Inflammatory macrophage treated with lipopolysaccharide for 4 hours (primary cell): ENCODE results near the gene SEC14L2.
"Not testable (repeated sequence)": the region's sequence is repeated elsewhere in the genome, so short reads cannot be mapped to it uniquely, and the experiment has no call there.

ENCODE experiments used
- DNase-seq: peaks from one replicate; pipeline ENCODE4 v3.0.0-alpha.2; 2020

SEC14L2 gene

GRCh38 chr22:30460555-30460954, 63.7 kb downstream of the SEC14L2 start:
- not testable (repeated sequence) for DNase-seq

- DNase-seq = no peak
Observed at GRCh38 chr22:30469165-30469564, 72.3 kb downstream of the SEC14L2 start.

GRCh38 chr22:30470655-30471054, 73.8 kb downstream of the SEC14L2 start:
- DNase-seq = no peak

GRCh38 chr22:30471616-30472318, 74.9 kb downstream of the SEC14L2 start, which contains the start of gene SEC14L3:
SEC14L3 (minus strand) TSS chr22:30472017; CDS start chr22:30471958, 59 bp downstream.
- DNase-seq = no peak

- no peak for DNase-seq
Observed at GRCh38 chr22:30472994-30473720, 76.3 kb downstream of the SEC14L2 start.

- DNase-seq = no peak
Observed at GRCh38 chr22:30474121-30474520, 77.3 kb downstream of the SEC14L2 start.
